K562 (cell line): ENCODE results near the gene SLC16A5. TPM values are rescaled to one million over a fixed set of nuclear protein-coding genes. Genes with fewer than 3 reads are reported as not detected.
A peak's percentile ranks its signal among the peaks of the same experiment; 100 is the strongest.

Experiments
- ATAC-seq: fragments of 200-7000 bp; cut with Tn5 transposase; 3 replicates; pipeline ENCODE4 v1.9.1; 2020; ENCODE audit warnings: moderate library complexity
- BruUV-seq: library from RNA; stranded (reverse); fragments of 400-500 nt; replicated peaks from 2 replicates; lab custom pipeline; 2021; lab: Mats Ljungman, UMichigan
- CTCF ChIA-PET: fragments of 300-600 bp; formaldehyde crosslinking; extraction: SDS; loops from one replicate; lab custom pipeline; 2021; ENCODE audit warnings: low intra/inter-chr PET ratio; lab: Yijun Ruan, JAX
- POLR2A ChIA-PET: fragments of 300-600, 350-650 bp; sonication (Branson Sonifier 250); formaldehyde crosslinking; extraction: SDS; loops from one replicate; lab custom pipeline; 2021; ENCODE audit warnings: antibody characterized with exemption, inconsistent platforms; lab: Yijun Ruan, JAX
- DNase-seq, 4 experiments: peaks; one replicate each; pipeline versions ENCODE4 v3.0.0 to v3.0.0-alpha.2; 2011 to 2018; ENCODE audit warnings: low spot score in 3 of 4, mixed read lengths in 3 of 4; ENCODE audit errors: extremely low read depth in 1 of 4
- FAIRE-seq: peaks from 2 replicates; lab custom pipeline; 2011; peaks lifted over from hg19 to GRCh38; lab: Jason Lieb, UNC
- H2AFZ ChIP-seq: 2 replicates; pipeline ENCODE4 v1.6.0; 2011; ENCODE audit warnings: low read depth, low read length, control low read depth, inconsistent platforms
- H3K27ac ChIP-seq: fragments of 200-600 bp; 3 replicates; pipeline ENCODE4 v1.8.0; 2011; ENCODE audit warnings: low read depth, mild to moderate bottlenecking, control low read depth, inconsistent platforms, low read length, moderate library complexity, mixed read lengths; ENCODE audit errors: extremely low read depth
- H3K27me3 ChIP-seq, 2 experiments: fragments of 300-600 bp in 1 of 2; 2 replicates in 1 of 2; 3 replicates in 1 of 2; pipeline versions ENCODE4 v1.6.0 to v1.8.0; 2011; ENCODE audit warnings: inconsistent platforms in 2 of 2, low read length in 2 of 2, mild to moderate bottlenecking in 1 of 2, mixed read lengths in 1 of 2, moderate library complexity in 1 of 2; ENCODE audit not compliant: control insufficient read depth in 2 of 2, insufficient read depth in 2 of 2
- H3K36me3 ChIP-seq: fragments of 300-600 bp; 3 replicates; pipeline ENCODE4 v1.8.0; 2011; ENCODE audit warnings: mild to moderate bottlenecking, low read length, inconsistent platforms; ENCODE audit not compliant: control insufficient read depth, insufficient read depth
- H3K4me1 ChIP-seq, 2 experiments: fragments of 200-600 bp in 1 of 2; replicated peaks in 1 of 2; 2 replicates in 1 of 2; 3 replicates in 1 of 2; pipeline versions ENCODE4 v1.5.1 to v1.8.0; 2011; ENCODE audit warnings: inconsistent platforms in 2 of 2, low read length in 2 of 2, mild to moderate bottlenecking in 1 of 2, mixed read lengths in 1 of 2, moderate library complexity in 1 of 2; ENCODE audit not compliant: control insufficient read depth in 2 of 2, insufficient read depth in 2 of 2
- H3K4me2 ChIP-seq: 2 replicates; pipeline ENCODE4 v1.6.1; 2011; ENCODE audit warnings: low read length, control low read depth, inconsistent platforms, mixed read lengths; ENCODE audit not compliant: insufficient read depth
- H3K4me3 ChIP-seq: fragments of 200-600 bp; sonication (generic), shearing (Covaris generic); 2 replicates; pipeline ENCODE4 v1.5.1; 2016; ENCODE audit warnings: control low read depth, inconsistent platforms
- H3K79me2 ChIP-seq: fragments of 200-600 bp; 3 replicates; pipeline ENCODE4 v1.8.0; 2011; ENCODE audit warnings: low read length, inconsistent platforms; ENCODE audit not compliant: control insufficient read depth, insufficient read depth
- H3K9ac ChIP-seq, 2 experiments: 2 replicates each; pipeline versions ENCODE4 v1.6.0 to v1.6.1; 2011; ENCODE audit warnings: low read depth in 2 of 2, low read length in 2 of 2, control low read depth in 1 of 2, inconsistent platforms in 1 of 2, mild to moderate bottlenecking in 1 of 2, mixed read lengths in 1 of 2; ENCODE audit not compliant: insufficient read depth in 1 of 2
- H3K9me1 ChIP-seq: one replicate; pipeline ENCODE4 v1.6.0; 2011; ENCODE audit warnings: inconsistent platforms, mild to moderate bottlenecking, low read length, moderate library complexity; ENCODE audit not compliant: control insufficient read depth, insufficient read depth
- H3K9me3 ChIP-seq: replicated peaks from 2 replicates; pipeline ENCODE4 v1.5.1; 2011; ENCODE audit warnings: low read depth, low read length, inconsistent platforms; ENCODE audit not compliant: control insufficient read depth, insufficient read depth
- H4K20me1 ChIP-seq: replicated peaks from 2 replicates; pipeline ENCODE4 v1.6.1; 2011; ENCODE audit warnings: low read length, inconsistent platforms, mixed read lengths; ENCODE audit not compliant: control insufficient read depth, insufficient read depth
- GATA2 ChIP-seq: sonication (generic); formaldehyde crosslinking; IDR thresholded peaks from 2 replicates; pipeline ENCODE4 v1.4.0; 2020; ENCODE audit warnings: mild to moderate bottlenecking, missing genetic modification reagents
- LARP7 ChIP-seq: fragments of 450-650 bp; IDR thresholded peaks from 2 replicates; pipeline ENCODE4 v1.6.1; 2016
- MYBL2 ChIP-seq, 2 experiments: fragments of 450-650 bp in 1 of 2; sonication (generic) in 1 of 2; formaldehyde crosslinking in 1 of 2; IDR thresholded peaks; 2 replicates each; pipeline versions ENCODE4 v1.6.1 to v1.8.1; 2017 to 2022; ENCODE audit warnings: borderline replicate concordance in 1 of 2, inconsistent platforms in 1 of 2, low read depth in 1 of 2, mild to moderate bottlenecking in 1 of 2, missing genetic modification reagents in 1 of 2, moderate library complexity in 1 of 2
- NCOA4 ChIP-seq: fragments of 450-650 bp; IDR thresholded peaks from 2 replicates; pipeline ENCODE4 v1.6.1; 2018; ENCODE audit warnings: mild to moderate bottlenecking; ENCODE audit not compliant: partially characterized antibody
- NFE2 ChIP-seq: IDR thresholded peaks from 2 replicates; pipeline ENCODE4 v1.6.1; 2014; ENCODE audit warnings: antibody characterized with exemption, low read depth
- POLR2A ChIP-seq: fragments of 450-650 bp; conservative IDR thresholded peaks from 2 replicates; pipeline ENCODE4 v1.6.1; 2016
- POLR2AphosphoS5 ChIP-seq: IDR thresholded peaks from 2 replicates; pipeline ENCODE4 v1.6.1; 2011; ENCODE audit warnings: mild to moderate bottlenecking, low read depth, low read length, moderate library complexity; ENCODE audit not compliant: control insufficient read depth, insufficient read depth
- POLR2G ChIP-seq: fragments of 200-400 bp; formaldehyde crosslinking; IDR thresholded peaks from 2 replicates; pipeline ENCODE4 v1.6.1; 2017; ENCODE audit warnings: low read depth, mild to moderate bottlenecking, antibody characterized with exemption, low read length, moderate library complexity
- RBFOX2 ChIP-seq: fragments of 200-400 bp; formaldehyde crosslinking; IDR thresholded peaks from 2 replicates; pipeline ENCODE4 v1.6.1; 2017; ENCODE audit warnings: low read depth, mild to moderate bottlenecking, low read length, moderate library complexity
- RBM22 ChIP-seq: fragments of 200-400 bp; formaldehyde crosslinking; IDR thresholded peaks from 2 replicates; pipeline ENCODE4 v1.6.1; 2018; ENCODE audit warnings: low read length, low read depth; ENCODE audit not compliant: poor library complexity, severe bottlenecking
- SAP30 ChIP-seq: fragments of 200-600 bp; sonication (generic); IDR thresholded peaks from 2 replicates; pipeline ENCODE4 v1.6.1; 2012; ENCODE audit warnings: borderline replicate concordance, low read depth, mild to moderate bottlenecking, moderate library complexity, low read length, control low read depth, inconsistent platforms; ENCODE audit not compliant: insufficient read depth, poor library complexity, severe bottlenecking
- SRSF9 ChIP-seq: fragments of 200-400 bp; formaldehyde crosslinking; IDR thresholded peaks from 2 replicates; pipeline ENCODE4 v1.6.1; 2017; ENCODE audit warnings: low read depth, low read length, borderline replicate concordance
- SUPT5H ChIP-seq: fragments of 450-650 bp; IDR thresholded peaks from 2 replicates; pipeline ENCODE4 v1.6.1; 2016
- WHSC1 ChIP-seq: IDR thresholded peaks from one replicate; pipeline ENCODE4 v1.6.1; 2012; ENCODE audit warnings: low read length, control low read depth, inconsistent platforms
- XRCC3 ChIP-seq: fragments of 450-650 bp; IDR thresholded peaks from 2 replicates; pipeline ENCODE4 v1.6.1; 2017; ENCODE audit warnings: mild to moderate bottlenecking, moderate library complexity
- ZBTB26 ChIP-seq: fragments of 450-650 bp; formaldehyde crosslinking; IDR thresholded peaks from 2 replicates; pipeline ENCODE4 v1.4.0; 2022; ENCODE audit warnings: missing genetic modification characterization
- ZC3H11A ChIP-seq: IDR thresholded peaks from 2 replicates; pipeline ENCODE4 v1.6.1; 2012; ENCODE audit warnings: low read depth, low read length, improper control_type of control experiment
- ZNF134 ChIP-seq: fragments of 250-450 bp; sonication (Bioruptor Pico); conservative IDR thresholded peaks from 2 replicates; pipeline ENCODE4 v1.4.0; 2020
- ZNF740 ChIP-seq, 3 experiments: fragments of 200-800 bp in 1 of 3; sonication (Bioruptor generic) in 1 of 3; sonication (generic) in 1 of 3; formaldehyde crosslinking in 1 of 3; IDR thresholded peaks; 2 replicates each; pipeline versions ENCODE4 v1.6.1 to v1.8.0; 2016 to 2022; ENCODE audit warnings: mild to moderate bottlenecking in 2 of 3, missing compliant biosample characterization in 2 of 3, missing genetic modification characterization in 2 of 3, missing genetic modification reagents in 1 of 3
- whole genome bisulfite sequencing: fragments of 100-300 bp; shearing (Covaris generic); methylation state at CpG from one replicate; pipeline ENCODE4 v1.1.6; 2016; ENCODE audit warnings: low coverage, mixed read lengths; ENCODE audit not compliant: insufficient coverage; ENCODE audit errors: missing lambda C conversion rate; 5-methylcytosine and 5-hydroxymethylcytosine counted together
- in situ Hi-C: fragments of 300-500 bp; cut with MboI; formaldehyde crosslinking; loops from 4 replicates; pipeline ENCODE4 v1.15.0; 2018; ENCODE audit warnings: inconsistent platforms, mixed read lengths
- intact Hi-C: fragments of 100-400 bp; cut with micrococcal nuclease; formaldehyde crosslinking; loops from 2 replicates; pipeline ENCODE4 v1.14.2; 2022
- polyA plus RNA-seq, 8 experiments: library from polyadenylated mRNA; depleted of rRNA in 4 of 8; stranded (reverse) in 5 of 8; unstranded in 3 of 8; fragments of >200 nt; fragmentation: Nextera tagmentation in 2 of 8; fragmentation: Illumina TruSeq in 1 of 8; extraction: Ambion mirVana in 2 of 8; extraction: Trizol in 1 of 8; gene quantifications; 2 replicates each; pipeline versions ENCODE4 v1.2.1 to v1.2.3, GENCODE V29; 2011 to 2014; ENCODE audit warnings: inconsistent platforms in 1 of 8, missing spikeins in 1 of 8
- total RNA-seq, 7 experiments: library from RNA; depleted of rRNA in 6 of 7; stranded (reverse); fragments of >200 nt in 6 of 7; fragmentation: Illumina TruSeq in 2 of 7; extraction: Trizol in 2 of 7; gene quantifications; 2 replicates each; pipeline versions ENCODE4 v1.2.1 to v1.2.3, GENCODE V29; 2011 to 2021; ENCODE audit warnings: low replicate concordance in 1 of 7

Gene SLC16A5
- total and polyA plus RNA-seq, 9 of the 15 experiments (the other 6 are each of a cell fraction or from before 2014, with no cell fraction given), result 0.06 to 2.6 (median 0.91) TPM

GRCh38 chr17:75128694-75129505 is 41.1 kb downstream of the SLC16A5 start:
- peaks cover 28 to 53% of the 10 kb centered on the region in 2 experiments for H3K4me1 ChIP-seq
- H3K4me3 ChIP-seq, result no peak overlapping the region
- FAIRE-seq, result no peak

More at GRCh38 chr17:75128694-75129505, 41.1 kb downstream of the SLC16A5 start:
- Histone ChIP-seq H4K20me1 (peaks cover 6% of the 10 kb centered on the region; the same call in 1 of the 2 replicates), H3K79me2 (peaks cover 44% of the 10 kb centered on the region)
- no peak for ATAC-seq
- in situ Hi-C loops (no loop called here), intact Hi-C loops (no loop called here)
- CTCF ChIA-PET, result no interaction called here
- TF ChIP-seq ZC3H11A (no peak), GATA2 (CRISPR knock-in tag) (no peak), XRCC3 (no peak), SUPT5H (peak; percentile 18; the same call in 1 of the 2 replicates), NFE2 (no peak), ZNF134 (CRISPR knock-in tag) (no peak), NCOA4 (no peak), POLR2G (peak; percentile 78), POLR2AphosphoS5 (peak; percentile 23; the same call in 1 of the 2 replicates), ZBTB26 (CRISPR knock-in tag) (no peak), RBM22 (peak; percentile 79), SRSF9 (no peak), LARP7 (no peak), POLR2A (peak; percentile 26), MYBL2 (IDR thresholded peaks at IDR 0.05; ENCODE audit: low read depth) (no peak), MYBL2 (CRISPR knock-in tag; IDR thresholded peaks at IDR 0.05; ENCODE audit: borderline replicate concordance) (no peak), SAP30 (no peak), RBFOX2 (peak; percentile 72), WHSC1 (no peak), ZNF740 (CRISPR knock-in tag; IDR thresholded peaks at IDR 0.05) (no peak), ZNF740 (tag; IDR thresholded peaks at IDR 0.05) (no peak)
- TF ChIP-seq, all 486 proteins: peak for 6
- WGBS, result 96% methylated on average over 31 of the region's 33 CpGs
- no peak overlapping the region for H3K4me2 ChIP-seq
- no peak for DNase-seq
- no peaks in the 10 kb centered on the region for H3K9me1 ChIP-seq
- no peak overlapping the region for H2AFZ ChIP-seq
- POLR2A ChIA-PET, result interaction anchor here (0.7 to 7.6 kb wide), 5 partner anchors 10 to 123 kb away, joined by 3 to 58 read pairs (median 4); no protein-coding TSS in a partner anchor
- H3K36me3 ChIP-seq, result peaks cover 25% of the 10 kb centered on the region; the same call in 2 of the 3 replicates
- BruUV-seq, result no TSS peak
- no peak overlapping the region for H3K27ac ChIP-seq
- H3K27me3 ChIP-seq, result no peaks in the 10 kb centered on the region
- H3K9me3 ChIP-seq, result no peaks in the 10 kb centered on the region
- H3K9ac ChIP-seq, result peak overlapping the region in 1 of 2 experiments; percentile 6; a peak in 1 of 4 replicates
